Measurements from ENCODE around the gene TMPRSS4. TPM values are rescaled to one million over a fixed set of nuclear protein-coding genes. Genes with fewer than 3 reads are reported as not detected.

TMPRSS4 gene
- total and polyA plus RNA-seq, 2 of the 4 experiments (the other 2 are of a cell fraction): not detected

- Histone ChIP-seq H4K8ac (ENCODE audit: low read depth in 2 of 2, low read length in 2 of 2) (no peak overlapping the region), H3K14ac (replicated peaks; ENCODE audit: low read depth, low read length) (no peak overlapping the region), H3K4me2 (ENCODE audit: low read depth, low read length) (no peak overlapping the region), H3K36me3 (ENCODE audit: control insufficient read depth, insufficient read depth, low read length) (no peaks in the 10 kb centered on the region), H3K9me3 (ENCODE audit: control insufficient read depth, insufficient read depth, low read length) (no peaks in the 10 kb centered on the region), H3K9ac (ENCODE audit: low read depth, low read length) (no peak overlapping the region), H3K4ac (ENCODE audit: low read depth, low read length) (no peak overlapping the region), H3K23ac (ENCODE audit: low read depth, low read length) (no peak overlapping the region), H3K18ac (ENCODE audit: low read depth, low read length) (no peak overlapping the region), H4K5ac (ENCODE audit: low read depth, low read length) (no peak overlapping the region), H2BK5ac (ENCODE audit: low read depth, low read length, poor library complexity, severe bottlenecking) (no peak overlapping the region), H2AK9ac (replicated peaks; ENCODE audit: low read depth, low read length, poor library complexity) (no peak overlapping the region), H2BK120ac (ENCODE audit: low read depth, low read length) (no peak overlapping the region), H4K20me1 (ENCODE audit: insufficient read depth, low read length) (no peaks in the 10 kb centered on the region), H2AK5ac (ENCODE audit: low read depth, low read length) (no peak overlapping the region), H4K91ac (ENCODE audit: insufficient read depth, low read depth, low read length) (no peak overlapping the region), H3K4me1 (ENCODE audit: control insufficient read depth, insufficient read depth, low read length) (no peaks in the 10 kb centered on the region), H3K27me3 (ENCODE audit: control insufficient read depth, insufficient read depth, low read length) (no peaks in the 10 kb centered on the region; the same call in none of the 2 replicates), H3K4me3 (ENCODE audit: insufficient read depth, low read depth, low read length) (no peak overlapping the region), H3K9me1 (ENCODE audit: insufficient read depth, low read length) (no peaks in the 10 kb centered on the region), H2BK20ac (ENCODE audit: low read depth, low read length) (no peak overlapping the region), H2AFZ (replicated peaks; ENCODE audit: low read length, poor library complexity) (no peak overlapping the region), H2BK15ac (ENCODE audit: low read depth, low read length) (no peak overlapping the region), H3K79me1 (ENCODE audit: low read depth in 1 of 2, low read length in 2 of 2) (no peaks in the 10 kb centered on the region), H3K27ac (ENCODE audit: insufficient read depth, low read length) (no peak overlapping the region), H3K56ac (ENCODE audit: extremely low read depth, insufficient read depth, low read length) (no peak overlapping the region)
- DNase-seq (no peak), ATAC-seq (ENCODE audit: low read depth) (no peak)
- no TSS peak for BruUV-seq (replicated peaks)
- ChIA-PET CTCF (no interaction called here), POLR2A (ENCODE audit: unreplicated experiment) (no interaction called here)
- WGBS, 2 experiments (ENCODE audit: extremely low coverage in 2 of 2, insufficient read length in 1 of 2): no CpG with 5 or more reads among the region's 6 CpGs
- intact Hi-C loops (cut with micrococcal nuclease): no loop called here
- TF ChIP-seq RAD21 (IDR thresholded peaks at IDR 0.05; ENCODE audit: low read length): no peak
- no peak for TF ChIP-seq FOS (IDR thresholded peaks at IDR 0.05; ENCODE audit: low read depth, low read length)
- no peak for TF ChIP-seq POLR2A (IDR thresholded peaks at IDR 0.05; ENCODE audit: low read depth, low read length)
- no peak for TF ChIP-seq CTCF (conservative IDR thresholded peaks at IDR 0.05; ENCODE audit: low read depth, low read length)
- TF ChIP-seq USF2 (IDR thresholded peaks at IDR 0.05; ENCODE audit: low read depth, low read length): no peak
- no peak for TF ChIP-seq MXI1 (IDR thresholded peaks at IDR 0.05; ENCODE audit: borderline replicate concordance, low read depth, low read length)
- no peak for TF ChIP-seq MAFK (IDR thresholded peaks at IDR 0.05; ENCODE audit: low read depth, low read length)
- TF ChIP-seq RCOR1 (IDR thresholded peaks at IDR 0.05; ENCODE audit: insufficient replicate concordance, low read length): no peak
- TF ChIP-seq CHD1 (IDR thresholded peaks at IDR 0.05; ENCODE audit: low read depth, low read length): no peak
- no peak for TF ChIP-seq RFX5 (IDR thresholded peaks at IDR 0.05; ENCODE audit: low read depth, low read length)
- no peak for TF ChIP-seq CEBPB (IDR thresholded peaks at IDR 0.05; ENCODE audit: low read depth, low read length)
- TF ChIP-seq SMC3 (IDR thresholded peaks at IDR 0.05; ENCODE audit: low read depth, low read length): no peak
- TF ChIP-seq BHLHE40 (IDR thresholded peaks at IDR 0.05; ENCODE audit: low read depth, low read length): no peak
- no peak for TF ChIP-seq MAZ (IDR thresholded peaks at IDR 0.05; ENCODE audit: borderline replicate concordance, low read depth, low read length)
- TF ChIP-seq NFE2L2 (IDR thresholded peaks at IDR 0.05; ENCODE audit: low read depth, low read length): no peak
- no peak for TF ChIP-seq ELK1 (IDR thresholded peaks at IDR 0.05; ENCODE audit: borderline replicate concordance, low read depth, low read length)
- in situ Hi-C loops (cut with MboI; ENCODE audit: low sequenced_read_pairs): no loop called here
- dilution Hi-C loops (cut with HindIII; ENCODE audit: low sequenced_read_pairs, unreplicated experiment): no loop called here
Measured at GRCh38 chr11:118091690-118092089, 14.8 kb downstream of the TMPRSS4 start.

All from IMR-90 (cell line).